ENCODE data around the gene PKD2.

DNA sequence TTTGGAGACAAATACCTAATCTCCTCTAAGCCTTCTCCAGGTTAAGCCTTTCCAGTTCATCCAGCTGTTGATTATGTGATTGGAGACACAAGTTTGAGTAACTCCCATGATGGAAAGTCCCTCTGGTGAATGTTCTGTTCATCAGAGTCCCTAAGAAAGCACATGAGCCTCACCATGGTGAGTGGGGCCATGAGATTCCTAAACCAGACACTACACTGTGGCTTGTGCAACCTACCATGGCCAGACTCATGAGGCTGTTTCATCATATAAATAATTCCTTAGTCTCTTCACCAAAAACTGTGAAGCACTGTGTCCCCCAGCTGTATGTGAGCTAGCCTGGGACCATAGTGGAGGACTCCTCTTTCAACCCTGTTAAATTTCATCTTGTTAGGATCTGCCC is 14.4 kb downstream of the PKD2 start:
- TF ChIP-seq, protein P1, sequence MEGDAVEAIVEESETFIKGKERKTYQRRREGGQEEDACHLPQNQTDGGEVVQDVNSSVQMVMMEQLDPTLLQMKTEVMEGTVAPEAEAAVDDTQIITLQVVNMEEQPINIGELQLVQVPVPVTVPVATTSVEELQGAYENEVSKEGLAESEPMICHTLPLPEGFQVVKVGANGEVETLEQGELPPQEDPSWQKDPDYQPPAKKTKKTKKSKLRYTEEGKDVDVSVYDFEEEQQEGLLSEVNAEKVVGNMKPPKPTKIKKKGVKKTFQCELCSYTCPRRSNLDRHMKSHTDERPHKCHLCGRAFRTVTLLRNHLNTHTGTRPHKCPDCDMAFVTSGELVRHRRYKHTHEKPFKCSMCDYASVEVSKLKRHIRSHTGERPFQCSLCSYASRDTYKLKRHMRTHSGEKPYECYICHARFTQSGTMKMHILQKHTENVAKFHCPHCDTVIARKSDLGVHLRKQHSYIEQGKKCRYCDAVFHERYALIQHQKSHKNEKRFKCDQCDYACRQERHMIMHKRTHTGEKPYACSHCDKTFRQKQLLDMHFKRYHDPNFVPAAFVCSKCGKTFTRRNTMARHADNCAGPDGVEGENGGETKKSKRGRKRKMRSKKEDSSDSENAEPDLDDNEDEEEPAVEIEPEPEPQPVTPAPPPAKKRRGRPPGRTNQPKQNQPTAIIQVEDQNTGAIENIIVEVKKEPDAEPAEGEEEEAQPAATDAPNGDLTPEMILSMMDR (IDR thresholded peaks at IDR 0.05) = no peak
- no peak for TF ChIP-seq POLR2A (IDR thresholded peaks at IDR 0.05)
